ENCODE measurements around the gene HTT-AS.
A peak's percentile ranks its signal among the peaks of the same experiment; 100 is the strongest.

The HTT-AS gene

DNA sequence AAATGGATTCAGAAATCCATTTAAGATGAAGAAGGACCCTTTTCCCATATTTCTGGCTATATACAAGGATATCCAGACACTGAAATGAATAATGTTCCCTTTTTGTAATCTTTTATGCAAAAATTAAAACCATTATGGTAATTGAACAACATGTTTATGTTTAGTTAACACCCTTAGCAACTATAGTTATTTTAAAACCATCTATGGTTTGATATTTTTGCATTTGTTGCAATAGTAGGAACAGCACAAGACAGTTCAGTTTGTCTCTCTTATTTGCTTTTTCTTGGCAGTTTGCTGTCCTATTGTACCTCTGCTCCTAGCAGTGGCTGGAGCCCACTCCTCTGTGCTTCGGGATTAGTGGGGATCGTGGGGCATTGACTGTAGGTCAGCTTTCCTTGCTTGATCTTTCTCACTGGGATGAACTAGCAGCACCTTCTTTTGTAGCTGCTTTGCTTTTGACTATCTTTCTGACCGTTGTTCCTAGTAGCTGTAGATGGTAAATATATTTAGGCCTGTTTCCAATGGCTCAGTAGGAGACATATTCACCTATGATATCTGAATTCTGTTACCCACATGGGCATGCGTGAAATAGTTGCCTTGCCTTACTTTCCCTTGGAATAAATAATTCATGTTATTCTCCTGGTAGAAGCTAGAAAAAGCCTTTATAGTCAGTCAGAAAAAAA is 12.9 kb upstream of the HTT-AS start:
- DNase-seq: no peak

DNA sequence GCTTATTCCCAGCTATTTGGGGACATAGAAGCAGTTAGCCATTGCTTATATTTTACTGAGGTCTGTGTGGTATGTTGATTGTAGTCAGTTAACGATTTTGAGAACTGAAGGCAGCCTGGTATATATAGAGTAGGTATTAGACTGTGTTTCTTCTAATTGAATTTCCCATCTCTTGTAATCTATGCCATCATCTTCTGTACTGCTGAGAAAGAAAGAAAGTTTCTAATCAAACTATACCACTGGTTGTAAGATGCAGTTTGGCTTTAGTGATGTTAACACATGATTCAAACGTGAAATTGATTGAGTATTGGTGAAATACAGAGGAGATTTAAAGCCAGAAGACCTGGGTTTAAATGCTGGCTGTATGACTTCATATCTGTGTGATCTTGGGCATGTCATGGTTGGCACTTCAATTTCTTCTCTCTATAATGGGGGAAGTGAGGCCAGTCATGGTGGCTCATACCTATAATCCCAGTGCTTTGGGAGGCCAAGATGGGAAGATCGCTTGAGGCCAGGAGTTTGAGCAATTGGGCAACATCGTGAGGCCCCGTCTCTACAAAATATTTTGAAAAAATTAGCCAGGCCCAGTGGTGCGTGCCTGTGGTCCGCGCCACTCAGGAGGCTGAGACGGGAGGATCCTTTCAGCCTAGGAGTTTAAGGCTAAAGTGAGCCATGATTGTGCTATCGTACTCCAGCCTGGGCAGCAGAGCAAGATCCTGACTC is 11.8 kb upstream of the HTT-AS start:
- no peak for DNase-seq

DNA sequence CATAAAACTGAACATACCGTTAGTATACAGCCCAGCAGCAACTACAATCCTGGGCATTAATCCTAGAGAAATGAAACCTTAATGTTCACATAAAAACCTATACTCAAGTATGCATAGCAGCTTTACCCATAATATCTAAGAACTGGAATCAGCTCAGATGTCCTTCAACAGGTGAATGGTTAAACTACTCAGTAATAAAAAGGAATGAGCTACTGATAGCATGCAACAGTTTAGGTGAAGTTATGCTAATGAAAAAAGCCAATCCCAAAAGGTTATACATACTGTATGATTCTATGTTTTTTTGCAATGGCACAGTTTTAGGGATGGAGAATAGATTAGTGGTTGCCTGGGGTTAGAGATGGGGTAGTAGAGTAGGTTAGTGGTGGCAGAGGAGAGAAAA is 9.4 kb upstream of the HTT-AS start:
- no peak for DNase-seq

DNA sequence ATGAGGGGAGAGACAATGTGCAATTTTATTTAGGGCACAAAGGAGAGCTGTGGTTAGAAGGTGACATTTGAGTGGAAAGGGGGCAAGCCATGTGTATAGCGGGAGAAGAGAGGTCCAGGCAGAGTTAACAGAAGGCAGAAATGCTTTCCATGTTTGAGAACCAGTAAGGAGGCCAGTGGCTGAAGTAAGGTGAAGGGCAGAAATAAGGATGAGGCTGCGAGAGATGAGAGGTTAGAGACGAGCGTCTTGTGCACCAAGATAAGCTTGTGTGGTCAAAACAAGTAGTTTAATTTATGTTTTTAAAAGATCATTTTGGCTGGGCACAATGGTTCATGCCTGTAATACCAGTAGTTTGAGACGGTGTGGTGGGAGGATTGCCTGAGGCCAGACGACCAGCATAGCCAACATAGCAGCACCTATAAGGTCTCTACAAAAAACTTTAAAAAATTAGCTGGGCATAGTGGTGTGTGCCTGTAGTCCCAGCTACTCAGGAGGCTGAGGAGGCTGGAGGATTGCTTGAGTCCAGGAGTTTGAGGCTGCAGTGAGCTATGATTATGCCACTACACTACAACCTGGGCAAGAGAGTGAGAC is 8.7 kb upstream of the HTT-AS start:
- DNase-seq: no peak

DNA sequence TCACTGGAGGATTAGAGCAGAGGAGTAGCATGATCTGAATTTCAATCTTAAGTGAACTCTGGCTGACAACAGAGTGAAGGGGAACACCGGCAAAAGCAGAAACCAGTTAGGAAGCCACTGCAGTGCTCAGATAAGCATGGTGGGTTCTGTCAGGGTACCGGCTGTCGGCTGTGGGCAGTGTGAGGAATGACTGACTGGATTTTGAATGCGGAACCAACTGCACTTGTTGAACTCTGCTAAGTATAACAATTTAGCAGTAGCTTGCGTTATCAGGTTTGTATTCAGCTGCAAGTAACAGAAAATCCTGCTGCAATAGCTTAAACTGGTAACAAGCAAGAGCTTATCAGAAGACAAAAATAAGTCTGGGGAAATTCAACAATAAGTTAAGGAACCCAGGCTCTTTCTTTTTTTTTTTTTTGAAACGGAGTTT is 5.4 kb upstream of the HTT-AS start:
- no peak for DNase-seq

DNA sequence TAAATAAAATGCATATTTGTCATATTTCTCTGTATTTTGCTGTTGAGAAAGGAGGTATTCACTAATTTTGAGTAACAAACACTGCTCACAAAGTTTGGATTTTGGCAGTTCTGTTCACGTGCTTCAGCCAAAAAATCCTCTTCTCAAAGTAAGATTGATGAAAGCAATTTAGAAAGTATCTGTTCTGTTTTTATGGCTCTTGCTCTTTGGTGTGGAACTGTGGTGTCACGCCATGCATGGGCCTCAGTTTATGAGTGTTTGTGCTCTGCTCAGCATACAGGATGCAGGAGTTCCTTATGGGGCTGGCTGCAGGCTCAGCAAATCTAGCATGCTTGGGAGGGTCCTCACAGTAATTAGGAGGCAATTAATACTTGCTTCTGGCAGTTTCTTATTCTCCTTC is 3.5 kb upstream of the HTT-AS start:
- no peak for DNase-seq

DNA sequence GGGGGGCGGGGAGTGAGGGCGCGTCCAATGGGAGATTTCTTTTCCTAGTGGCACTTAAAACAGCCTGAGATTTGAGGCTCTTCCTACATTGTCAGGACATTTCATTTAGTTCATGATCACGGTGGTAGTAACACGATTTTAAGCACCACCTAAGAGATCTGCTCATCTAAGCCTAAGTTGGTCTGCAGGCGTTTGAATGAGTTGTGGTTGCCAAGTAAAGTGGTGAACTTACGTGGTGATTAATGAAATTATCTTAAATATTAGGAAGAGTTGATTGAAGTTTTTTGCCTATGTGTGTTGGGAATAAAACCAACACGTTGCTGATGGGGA is 1.3 kb upstream of the HTT-AS start:
- no peak for DNase-seq

DNA sequence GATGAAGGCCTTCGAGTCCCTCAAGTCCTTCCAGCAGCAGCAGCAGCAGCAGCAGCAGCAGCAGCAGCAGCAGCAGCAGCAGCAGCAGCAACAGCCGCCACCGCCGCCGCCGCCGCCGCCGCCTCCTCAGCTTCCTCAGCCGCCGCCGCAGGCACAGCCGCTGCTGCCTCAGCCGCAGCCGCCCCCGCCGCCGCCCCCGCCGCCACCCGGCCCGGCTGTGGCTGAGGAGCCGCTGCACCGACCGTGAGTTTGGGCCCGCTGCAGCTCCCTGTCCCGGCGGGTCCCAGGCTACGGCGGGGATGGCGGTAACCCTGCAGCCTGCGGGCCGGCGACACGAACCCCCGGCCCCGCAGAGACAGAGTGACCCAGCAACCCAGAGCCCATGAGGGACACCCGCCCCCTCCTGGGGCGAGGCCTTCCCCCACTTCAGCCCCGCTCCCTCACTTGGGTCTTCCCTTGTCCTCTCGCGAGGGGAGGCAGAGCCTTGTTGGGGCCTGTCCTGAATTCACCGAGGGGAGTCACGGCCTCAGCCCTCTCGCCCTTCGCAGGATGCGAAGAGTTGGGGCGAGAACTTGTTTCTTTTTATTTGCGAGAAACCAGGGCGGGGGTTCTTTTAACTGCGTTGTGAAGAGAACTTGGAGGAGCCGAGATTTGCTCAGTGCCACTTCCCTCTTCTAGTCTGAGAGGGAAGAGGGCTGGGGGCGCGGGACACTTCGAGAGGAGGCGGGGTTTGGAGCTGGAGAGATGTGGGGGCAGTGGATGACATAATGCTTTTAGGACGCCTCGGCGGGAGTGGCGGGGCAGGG is 711 bp upstream of the HTT-AS start:
- DNase-seq: peak in 22 of 51 donors; percentile 9 to 65 (median 34)

DNA sequence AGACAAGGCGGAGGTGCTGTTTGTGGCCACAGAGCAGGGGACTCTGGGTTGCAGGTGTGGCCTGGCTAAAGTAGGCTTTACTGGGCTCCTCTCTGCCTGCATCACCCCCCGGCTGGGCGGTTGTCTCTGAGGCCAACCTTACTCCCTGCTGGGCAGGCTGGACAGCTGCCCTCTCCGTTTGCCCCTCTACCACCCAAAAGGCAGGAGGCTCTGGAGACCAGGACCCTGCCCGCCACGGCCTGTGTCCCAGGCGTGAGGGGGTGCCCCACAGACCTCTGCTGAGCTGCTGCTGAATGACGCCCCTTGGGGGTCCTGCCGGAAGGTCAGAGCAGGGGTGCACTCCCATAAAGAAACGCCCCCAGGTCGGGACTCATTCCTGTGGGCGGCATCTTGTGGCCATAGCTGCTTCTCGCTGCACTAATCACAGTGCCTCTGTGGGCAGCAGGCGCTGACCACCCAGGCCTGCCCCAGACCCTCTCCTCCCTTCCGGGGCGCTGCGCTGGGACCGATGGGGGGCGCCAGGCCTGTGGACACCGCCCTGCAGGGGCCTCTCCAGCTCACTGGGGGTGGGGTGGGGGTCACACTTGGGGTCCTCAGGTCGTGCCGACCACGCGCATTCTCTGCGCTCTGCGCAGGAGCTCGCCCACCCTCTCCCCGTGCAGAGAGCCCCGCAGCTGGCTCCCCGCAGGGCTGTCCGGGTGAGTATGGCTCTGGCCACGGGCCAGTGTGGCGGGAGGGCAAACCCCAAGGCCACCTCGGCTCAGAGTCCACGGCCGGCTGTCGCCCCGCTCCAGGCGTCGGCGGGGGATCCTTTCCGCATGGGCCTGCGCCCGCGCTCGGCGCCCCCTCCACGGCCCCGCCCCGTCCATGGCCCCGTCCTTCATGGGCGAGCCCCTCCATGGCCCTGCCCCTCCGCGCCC is 920 bp downstream of the HTT-AS start:
- peak in 4 of 51 donors; percentile 23 to 61 (median 38) for DNase-seq

DNA sequence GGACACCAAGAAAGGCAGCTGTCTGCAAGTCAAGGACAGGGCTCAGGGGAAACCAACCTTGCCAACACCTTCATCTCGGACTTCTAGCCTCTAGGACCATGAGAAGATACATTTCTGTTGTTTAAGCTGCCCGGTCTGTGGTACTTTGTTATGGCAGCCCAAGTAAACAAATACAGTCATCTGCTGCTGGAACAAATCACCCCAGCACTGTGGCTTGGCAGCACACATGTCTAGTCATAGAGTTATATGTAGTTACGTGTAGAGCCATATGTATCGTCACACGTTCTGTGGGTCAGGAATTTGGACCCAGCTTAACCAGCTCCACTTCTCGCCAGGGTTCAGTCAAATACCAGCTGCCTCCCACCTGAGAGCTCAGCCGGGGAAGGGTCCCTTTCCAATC is 2.5 kb downstream of the HTT-AS start:
- no peak for DNase-seq

DNA sequence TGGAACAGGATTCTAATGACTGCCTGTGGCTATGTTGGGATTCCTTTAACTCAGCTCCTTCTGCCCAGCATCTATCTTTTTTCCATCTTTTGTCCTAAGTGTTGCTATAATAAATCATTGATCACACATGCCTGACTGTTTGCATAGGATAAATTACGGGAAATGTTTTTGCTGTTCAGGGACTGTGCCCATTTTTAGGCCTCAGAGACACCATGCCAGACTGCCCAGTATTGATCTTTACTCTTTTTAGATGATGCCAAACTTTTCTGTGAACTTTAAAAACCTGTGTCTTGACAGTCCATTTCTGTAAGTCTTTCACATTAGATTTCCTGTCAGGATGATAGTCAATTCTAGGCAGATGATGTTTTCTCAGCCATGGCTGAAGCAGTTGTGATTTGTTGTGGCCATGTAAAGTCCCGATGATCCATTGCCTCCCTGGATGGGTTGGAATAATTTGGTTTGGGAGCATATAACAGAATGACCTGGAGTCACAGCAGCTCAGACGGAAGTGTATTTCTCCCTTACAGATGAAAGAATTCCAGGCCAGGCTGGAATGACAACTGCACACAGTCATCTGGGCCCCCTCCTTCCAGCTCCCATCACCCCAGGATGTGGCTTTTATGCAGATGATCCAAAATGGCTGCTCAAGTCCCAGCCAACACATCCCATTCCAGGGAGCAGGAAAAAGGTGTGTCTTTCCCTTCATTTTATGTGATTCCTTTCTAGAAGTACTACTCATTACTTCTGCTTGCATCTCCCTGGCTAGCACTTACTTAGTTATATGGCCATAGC is 3.4 kb downstream of the HTT-AS start:
- DNase-seq: no peak

DNA sequence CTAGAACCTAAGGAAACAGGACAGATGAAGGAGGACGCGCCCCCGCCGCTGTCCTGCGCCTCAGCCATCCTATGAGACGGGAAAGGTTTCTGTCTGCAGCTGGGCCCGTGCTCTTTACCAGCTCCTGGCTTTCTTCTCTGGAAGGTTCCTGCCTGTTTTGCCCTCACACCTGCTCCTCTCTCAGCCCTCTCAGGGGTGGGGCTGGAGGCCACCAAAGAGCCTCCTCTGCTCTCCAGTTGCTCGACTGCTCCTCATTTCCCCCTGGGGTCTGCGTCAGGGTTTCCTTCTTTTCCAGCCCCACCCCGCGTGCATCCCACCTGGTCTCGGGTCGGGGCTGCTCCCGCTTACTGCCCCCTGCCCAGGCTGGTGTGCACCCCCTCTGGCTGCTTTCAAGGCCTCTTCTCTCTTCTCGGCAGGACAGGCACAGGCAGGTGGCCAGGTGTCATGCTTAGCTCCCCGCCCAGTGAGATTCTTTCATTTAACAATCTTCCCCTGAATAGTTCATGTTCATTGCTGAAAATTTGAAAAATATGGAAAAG is 4.6 kb downstream of the HTT-AS start:
- DNase-seq: no peak

DNA sequence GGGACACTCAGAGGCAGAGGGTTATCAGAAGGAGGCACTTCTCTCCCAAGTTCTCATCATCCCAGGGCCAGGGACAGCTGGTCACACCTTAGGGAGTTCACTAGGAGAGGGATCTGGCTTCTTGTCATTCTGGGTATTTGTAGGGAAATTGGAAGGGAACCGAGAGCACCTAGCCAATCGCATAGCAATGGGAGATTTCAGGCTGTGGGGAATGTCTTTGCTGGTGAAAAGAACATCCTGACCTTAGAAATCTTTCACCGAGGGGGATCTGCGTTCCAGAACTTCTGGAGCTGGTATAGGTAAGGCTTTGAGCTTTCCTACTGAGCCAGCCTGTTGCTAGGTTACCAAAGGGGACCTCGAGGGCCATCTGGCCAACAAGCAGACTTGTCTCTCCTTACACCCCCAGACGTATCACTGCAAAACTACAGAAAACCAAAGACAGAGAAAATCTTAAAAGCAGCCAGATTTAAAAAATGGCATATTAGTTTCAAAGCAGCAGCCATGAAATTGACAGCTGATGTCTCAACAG is 6.8 kb downstream of the HTT-AS start:
- DNase-seq: no peak

DNA sequence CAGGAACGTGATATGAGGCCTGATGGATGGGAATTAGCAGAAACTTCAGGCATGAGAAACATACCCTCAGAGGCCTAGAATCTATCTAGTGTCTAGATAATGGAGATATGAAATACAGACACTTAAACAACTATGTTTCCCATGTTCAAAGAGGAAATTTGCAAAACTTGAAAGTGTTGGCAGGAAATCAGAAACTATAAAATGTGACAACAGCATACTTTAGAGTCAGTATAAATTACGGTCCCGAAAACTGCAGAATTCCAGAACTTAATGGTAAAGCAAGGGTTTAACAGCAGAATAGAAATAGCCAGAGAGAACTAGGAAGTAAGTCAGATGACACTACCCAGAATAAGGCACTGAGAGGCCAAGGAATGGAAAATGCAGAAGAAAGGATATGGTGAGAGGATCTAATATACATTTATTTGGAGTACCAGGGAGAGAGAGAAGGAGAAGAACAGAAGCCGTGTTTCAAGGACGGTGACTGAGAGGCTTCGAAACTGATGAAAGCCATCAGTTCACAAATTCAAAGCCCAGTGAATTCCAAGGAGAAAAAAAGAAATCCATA is 7.4 kb downstream of the HTT-AS start:
- DNase-seq: no peak

DNA sequence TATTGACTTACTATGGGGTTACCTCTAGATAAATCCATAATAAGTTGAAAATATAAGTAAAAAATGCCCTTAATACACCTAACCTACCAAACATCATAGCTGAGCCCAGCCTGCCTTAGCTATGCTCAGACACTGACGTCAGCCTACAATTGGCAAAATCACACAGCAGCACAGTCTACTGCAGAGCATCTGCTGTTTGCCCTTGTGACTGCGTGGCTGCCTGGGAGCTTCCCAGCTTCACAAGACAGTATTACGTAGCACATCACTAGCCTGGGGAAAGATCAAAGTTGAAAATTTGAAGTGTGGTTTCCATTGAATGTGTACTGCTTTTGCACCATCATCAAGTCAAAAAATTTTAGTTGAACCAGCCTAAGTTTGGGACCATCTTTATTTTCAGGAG is 8.8 kb downstream of the HTT-AS start:
- no peak for DNase-seq

DNA sequence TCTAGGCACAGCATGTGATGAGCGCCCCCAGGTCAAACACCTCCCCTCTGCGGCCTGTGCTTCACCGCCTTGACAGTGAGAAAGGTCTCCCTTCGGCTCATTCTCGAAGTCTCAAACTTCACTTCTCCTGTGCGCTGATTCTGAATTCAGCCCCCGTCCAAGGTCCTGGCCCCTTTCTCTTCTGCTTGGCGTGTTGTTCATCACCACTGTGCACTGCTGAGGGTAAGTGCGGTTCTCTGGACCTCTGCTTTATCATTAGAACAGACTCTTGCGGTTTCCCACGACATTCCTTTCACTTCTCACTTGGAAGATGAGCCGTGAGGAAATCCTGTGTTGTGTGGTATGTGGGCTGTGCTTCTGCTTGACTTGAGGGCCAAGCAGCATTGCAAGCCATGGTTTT is 11.9 kb downstream of the HTT-AS start:
- no peak for DNase-seq

DNA sequence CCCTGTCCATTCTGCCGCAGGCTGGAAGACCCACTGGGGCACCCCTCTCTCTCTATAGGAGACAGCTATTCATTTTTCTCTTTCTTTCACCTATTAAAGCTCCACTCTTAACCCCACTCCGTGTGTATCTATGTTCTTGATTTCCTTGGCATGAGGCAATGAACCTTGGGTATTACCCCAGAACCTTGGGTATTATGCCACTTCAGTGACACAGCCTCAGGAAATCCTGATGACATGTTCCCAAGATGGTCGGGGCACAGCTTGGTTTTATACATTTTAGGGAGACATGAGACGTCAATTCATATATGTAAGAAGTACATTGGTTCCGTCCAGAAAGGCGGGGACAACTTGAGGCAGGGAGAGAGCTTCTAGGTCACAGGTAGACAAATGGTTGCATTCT is 13.4 kb downstream of the HTT-AS start:
- DNase-seq: no peak

DNA sequence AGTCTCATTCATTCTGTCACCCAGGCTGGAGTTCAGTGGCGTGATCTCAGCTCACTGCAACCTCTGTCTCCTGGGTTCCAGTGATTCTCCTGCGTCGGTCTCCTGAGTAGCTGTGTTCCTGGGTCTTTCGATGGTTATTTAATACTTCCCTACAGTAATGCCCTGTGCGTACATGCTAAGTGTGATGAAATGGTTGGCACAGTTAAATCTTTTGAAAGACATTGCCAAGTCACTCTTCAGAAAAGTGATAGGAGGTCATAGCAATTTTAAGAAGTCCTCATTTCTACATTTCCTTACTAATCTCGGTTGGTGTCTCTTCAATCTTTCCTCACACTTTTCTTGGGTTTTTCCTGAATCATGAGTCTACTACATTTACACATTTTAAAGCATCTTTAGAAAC is 14.4 kb downstream of the HTT-AS start:
- no peak for DNase-seq

DNA sequence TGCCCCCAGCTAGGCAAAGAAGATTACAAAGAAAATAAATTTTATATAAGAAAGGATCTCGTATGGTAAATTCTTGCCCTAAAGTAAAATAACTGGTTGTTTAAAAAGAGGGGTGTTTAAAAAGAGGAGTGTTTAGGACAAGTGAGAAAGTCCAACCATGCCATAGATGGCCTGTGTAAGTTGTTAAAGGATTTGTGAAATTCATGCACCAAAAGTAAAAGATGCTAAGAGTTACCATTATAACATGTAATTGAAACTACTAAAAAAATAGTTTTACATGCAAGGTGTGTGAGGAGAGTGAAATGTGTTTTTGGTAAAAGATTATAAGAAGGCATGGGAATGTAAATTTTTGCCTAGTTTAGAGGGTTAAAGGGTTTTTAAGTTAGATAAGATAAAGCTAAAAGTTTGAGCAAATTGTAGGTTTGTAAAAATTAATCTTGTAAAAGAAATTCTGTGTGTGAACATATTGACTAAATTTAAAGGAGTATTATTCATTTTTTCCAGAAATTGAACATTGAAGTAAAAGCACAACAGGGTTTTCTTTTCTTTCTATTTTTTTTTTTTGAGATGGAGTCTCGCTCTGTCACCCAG is 20.1 kb downstream of the HTT-AS start:
- DNase-seq: no peak
